ENCODE measurements around the gene ALPG. TPM values are rescaled to one million over a fixed set of nuclear protein-coding genes. Genes with fewer than 3 reads are reported as not detected.

Gene ALPG
- total and polyA plus RNA-seq, 2 donors (not counting 3 experiments of a cell fraction or from before 2014, with no cell fraction given), result not detected

DNA sequence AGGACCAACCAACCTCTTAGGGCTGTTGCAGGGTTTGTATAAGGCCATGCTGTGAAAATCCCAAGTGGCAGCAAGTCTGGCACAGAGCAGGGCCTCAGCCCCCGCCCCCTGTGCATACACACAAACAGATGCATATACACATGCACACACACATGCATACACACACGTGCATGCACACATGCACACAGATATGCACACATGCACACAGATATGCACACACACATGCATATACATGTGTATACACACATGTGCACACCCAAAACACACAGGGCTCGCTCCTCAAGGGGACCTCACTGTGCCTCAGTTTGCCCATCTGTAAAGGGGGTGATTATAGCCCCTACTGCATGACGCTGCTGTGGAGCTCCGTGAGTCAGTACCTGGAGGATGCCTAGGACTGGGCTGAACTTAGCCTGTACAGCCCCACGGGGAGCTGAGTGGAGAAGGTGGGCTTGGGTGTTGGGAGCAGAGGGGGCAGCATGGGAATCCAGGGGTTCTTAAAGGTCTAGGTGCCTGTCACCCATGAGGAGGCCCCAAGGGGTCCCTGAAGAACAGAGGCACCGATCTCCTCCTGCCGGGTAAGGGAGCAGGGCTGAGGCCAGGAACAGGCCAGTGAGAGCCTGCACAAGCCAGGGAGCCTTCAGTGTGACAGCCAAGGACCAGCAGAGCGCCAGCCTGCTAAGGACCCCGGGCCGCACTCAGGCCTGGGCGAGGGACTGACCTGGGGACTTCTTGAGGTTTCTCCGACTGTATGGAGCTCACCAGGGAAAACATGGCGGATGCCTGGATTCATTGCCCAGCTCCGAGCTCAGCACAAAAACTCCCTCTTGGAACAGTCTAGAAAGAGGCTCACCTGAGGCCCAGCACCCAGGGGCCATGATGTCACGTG is 25.3 kb downstream of the ALPG start:
- FAIRE-seq, result no peak
- H3K4me2 ChIP-seq (ENCODE audit: insufficient read depth, low read length), result no peak overlapping the region
- TF ChIP-seq JUN (IDR thresholded peaks at IDR 0.05; ENCODE audit: borderline replicate concordance, insufficient read depth, insufficient read length, low read depth) (no peak), POLR2A (IDR thresholded peaks at IDR 0.05; ENCODE audit: low read depth, low read length) (no peak), FOS (IDR thresholded peaks at IDR 0.05; ENCODE audit: borderline replicate concordance, insufficient read depth, low read length) (no peak), EZH2 (IDR thresholded peaks at IDR 0.05; ENCODE audit: borderline replicate concordance, low read depth, low read length, severe bottlenecking) (no peak), GATA2 (IDR thresholded peaks at IDR 0.05; ENCODE audit: insufficient read depth, insufficient read length, low read depth, low read length) (no peak), POLR2AphosphoS5 (IDR thresholded peaks at IDR 0.05; ENCODE audit: insufficient read depth, low read depth, low read length) (no peak), MYC (IDR thresholded peaks at IDR 0.05; ENCODE audit: low read depth, low read length) (no peak)
- TF ChIP-seq, protein P1, sequence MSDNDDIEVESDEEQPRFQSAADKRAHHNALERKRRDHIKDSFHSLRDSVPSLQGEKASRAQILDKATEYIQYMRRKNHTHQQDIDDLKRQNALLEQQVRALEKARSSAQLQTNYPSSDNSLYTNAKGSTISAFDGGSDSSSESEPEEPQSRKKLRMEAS (IDR thresholded peaks at IDR 0.05; ENCODE audit: insufficient read depth, insufficient read length), result no peak
- TF ChIP-seq, protein P2, sequence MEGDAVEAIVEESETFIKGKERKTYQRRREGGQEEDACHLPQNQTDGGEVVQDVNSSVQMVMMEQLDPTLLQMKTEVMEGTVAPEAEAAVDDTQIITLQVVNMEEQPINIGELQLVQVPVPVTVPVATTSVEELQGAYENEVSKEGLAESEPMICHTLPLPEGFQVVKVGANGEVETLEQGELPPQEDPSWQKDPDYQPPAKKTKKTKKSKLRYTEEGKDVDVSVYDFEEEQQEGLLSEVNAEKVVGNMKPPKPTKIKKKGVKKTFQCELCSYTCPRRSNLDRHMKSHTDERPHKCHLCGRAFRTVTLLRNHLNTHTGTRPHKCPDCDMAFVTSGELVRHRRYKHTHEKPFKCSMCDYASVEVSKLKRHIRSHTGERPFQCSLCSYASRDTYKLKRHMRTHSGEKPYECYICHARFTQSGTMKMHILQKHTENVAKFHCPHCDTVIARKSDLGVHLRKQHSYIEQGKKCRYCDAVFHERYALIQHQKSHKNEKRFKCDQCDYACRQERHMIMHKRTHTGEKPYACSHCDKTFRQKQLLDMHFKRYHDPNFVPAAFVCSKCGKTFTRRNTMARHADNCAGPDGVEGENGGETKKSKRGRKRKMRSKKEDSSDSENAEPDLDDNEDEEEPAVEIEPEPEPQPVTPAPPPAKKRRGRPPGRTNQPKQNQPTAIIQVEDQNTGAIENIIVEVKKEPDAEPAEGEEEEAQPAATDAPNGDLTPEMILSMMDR (IDR thresholded peaks at IDR 0.05; ENCODE audit: extremely low read depth in 1 of 2, insufficient read depth in 1 of 2, low read depth in 1 of 2, low read length in 2 of 2), result no peak
- intact Hi-C loops (cut with micrococcal nuclease), result no loop called here
- ChIA-PET CTCF (no interaction called here), POLR2A (no interaction called here)
- H3K4me1 ChIP-seq (ENCODE audit: control insufficient read depth, extremely low read depth, insufficient read depth, low read length), result no peaks in the 10 kb centered on the region
- no peaks in the 10 kb centered on the region for H4K20me1 ChIP-seq (replicated peaks; ENCODE audit: control insufficient read depth, extremely low read depth, insufficient read depth, low read length)
- no peaks in the 10 kb centered on the region for H3K79me2 ChIP-seq (ENCODE audit: control insufficient read depth, insufficient read depth, low read length)
- H3K9me1 ChIP-seq (replicated peaks; ENCODE audit: control insufficient read depth, extremely low read depth, insufficient read depth, low read length), result no peaks in the 10 kb centered on the region
- no peaks in the 10 kb centered on the region for H3K9me3 ChIP-seq (replicated peaks; ENCODE audit: control insufficient read depth, insufficient read depth, low read length)
- no peak overlapping the region for H2AFZ ChIP-seq (ENCODE audit: low read depth, low read length)
- no peaks in the 10 kb centered on the region for H3K36me3 ChIP-seq (ENCODE audit: control insufficient read depth in 2 of 2, extremely low read depth in 1 of 2, insufficient read depth in 2 of 2, low read length in 2 of 2)
- no peak for DNase-seq (ENCODE audit: low read depth, low spot score)
- BruUV-seq (replicated peaks), result no TSS peak
- peaks cover 0 to 1% of the 10 kb centered on the region in 2 experiments for H3K27me3 ChIP-seq (ENCODE audit: control insufficient read depth in 2 of 2, insufficient read depth in 2 of 2, low read length in 2 of 2)
- H3K27ac ChIP-seq (ENCODE audit: insufficient read depth, low read depth, low read length), result no peak overlapping the region
- no peak overlapping the region for H3K9ac ChIP-seq (replicated peaks; ENCODE audit: extremely low read depth, insufficient read depth, low read length)
- dilution Hi-C loops (cut with MboI; ENCODE audit: extremely low pct_ligation_motif_present, low sequenced_read_pairs), result no loop called here
- H3K4me3 ChIP-seq (replicated peaks in 1 of 3; ENCODE audit: insufficient read depth in 1 of 3, low read depth in 1 of 3, low read length in 3 of 3), result no peak overlapping the region

Measured in endothelial cell of umbilical vein (primary cell).